Astrocyte of the spinal cord (primary cell): Measurements from ENCODE around the gene ERP27.

Experiments
- DNase-seq: peaks from one replicate; pipeline ENCODE4 v3.0.0; 2011; ENCODE audit warnings: low read depth, low spot score
- H3K4me3 ChIP-seq: 2 replicates; pipeline ENCODE4 v1.5.1; 2011; ENCODE audit warnings: low read depth, mild to moderate bottlenecking, low read length, moderate library complexity
- CTCF ChIP-seq: IDR thresholded peaks from 2 replicates; pipeline ENCODE4 v1.5.1; 2012; ENCODE audit warnings: low read depth, mild to moderate bottlenecking, low read length, inconsistent platforms
- in situ Hi-C: cut with HindIII; loops from 2 replicates; pipeline ENCODE4 v1.10.0; 2017; ENCODE audit warnings: low sequenced_read_pairs

ERP27 gene

DNA sequence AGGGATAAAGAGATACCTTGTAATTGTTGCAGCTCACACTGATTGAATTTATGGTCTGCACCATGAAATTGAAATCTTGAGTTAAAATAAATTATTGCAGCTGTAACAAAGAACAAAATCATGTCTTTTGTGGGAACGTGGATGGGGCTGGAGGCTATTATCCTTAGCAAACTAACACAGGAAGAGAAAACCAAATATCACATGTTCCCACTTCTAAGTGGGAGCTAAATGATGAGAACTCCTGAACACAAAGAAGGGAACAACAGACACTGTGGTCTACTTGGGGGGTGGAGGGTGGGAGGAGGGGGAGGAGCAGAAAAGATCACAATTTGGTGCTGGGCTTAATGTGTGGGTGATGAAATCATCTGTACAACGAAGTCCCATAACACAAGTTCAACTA is 22.6 kb downstream of the ERP27 start:
- H3K4me3 ChIP-seq, result no peak overlapping the region
- DNase-seq, result no peak
- TF ChIP-seq CTCF, result no peak
- in situ Hi-C loops, result no loop called here

GRCh38 chr12:14913381-14913781 is 25.0 kb downstream of the ERP27 start:
- in situ Hi-C loops, result no loop called here
- TF ChIP-seq CTCF, result no peak
- DNase-seq, result no peak
- H3K4me3 ChIP-seq, result no peak overlapping the region

GRCh38 chr12:14911131-14911530 is 27.2 kb downstream of the ERP27 start:
- no peak for TF ChIP-seq CTCF
- DNase-seq, result no peak
- in situ Hi-C loops, result no loop called here
- no peak overlapping the region for H3K4me3 ChIP-seq

DNA sequence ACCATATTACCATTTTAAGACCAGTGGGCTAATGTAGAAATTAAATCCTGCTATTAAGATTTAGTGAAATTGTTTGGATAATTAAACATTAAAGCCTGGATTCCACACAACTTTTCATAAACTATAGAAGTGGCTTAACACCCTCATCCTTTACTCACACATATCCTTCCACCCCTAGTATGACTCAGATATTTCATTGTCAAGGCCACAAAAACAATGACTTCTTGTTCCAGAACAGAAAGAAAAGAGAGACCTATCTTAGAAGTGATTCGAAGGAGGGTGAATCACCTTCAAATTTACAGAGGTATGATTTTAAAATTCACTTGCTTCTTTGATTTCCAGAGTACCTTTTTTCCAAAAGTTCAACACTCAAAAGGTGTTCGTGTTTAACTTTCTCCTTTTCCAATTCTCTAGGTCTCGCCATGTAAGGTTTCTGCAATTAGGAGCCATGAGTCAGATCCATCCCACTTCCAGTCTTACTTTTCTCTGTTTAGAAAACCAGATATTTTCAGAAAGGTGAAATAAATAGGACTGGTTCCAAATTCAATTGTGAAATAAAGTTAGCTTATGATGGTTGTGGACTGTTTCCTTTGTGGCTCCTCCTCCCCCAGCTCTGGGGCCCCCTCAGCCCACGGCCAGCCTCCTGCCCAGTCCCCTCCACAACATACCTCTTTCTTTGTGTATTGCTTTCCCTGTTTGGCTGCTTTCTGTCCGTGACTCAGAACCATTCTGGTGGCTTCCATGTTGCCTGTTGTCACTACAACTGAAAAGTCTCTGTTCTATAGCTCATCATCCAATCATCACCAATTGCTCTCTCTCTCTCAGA is 28.0 kb downstream of the ERP27 start:
- TF ChIP-seq CTCF, result no peak
- DNase-seq, result peak; percentile 65
- in situ Hi-C loops, result no loop called here
- no peak overlapping the region for H3K4me3 ChIP-seq

DNA sequence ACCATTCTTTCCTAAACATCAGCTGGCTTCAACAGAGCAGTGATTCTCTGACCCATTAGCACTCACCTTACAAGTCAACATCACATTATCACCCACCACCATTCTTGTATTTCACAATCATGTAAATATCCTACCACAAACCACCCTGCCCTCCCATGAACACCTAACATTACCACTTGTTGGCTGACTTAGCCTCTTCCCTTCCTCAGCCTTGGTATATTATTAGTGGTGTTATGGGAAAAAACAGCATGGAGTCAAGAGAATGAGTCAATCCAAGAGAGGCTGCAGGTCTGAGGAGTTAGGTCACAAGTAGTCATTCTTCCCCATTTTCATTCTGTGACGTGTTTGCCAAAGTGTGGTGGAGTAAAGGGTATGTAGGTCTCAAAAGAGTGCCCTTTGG is 30.4 kb downstream of the ERP27 start:
- no peak for TF ChIP-seq CTCF
- H3K4me3 ChIP-seq, result no peak overlapping the region
- DNase-seq, result peak; percentile 18
- in situ Hi-C loops, result no loop called here

DNA sequence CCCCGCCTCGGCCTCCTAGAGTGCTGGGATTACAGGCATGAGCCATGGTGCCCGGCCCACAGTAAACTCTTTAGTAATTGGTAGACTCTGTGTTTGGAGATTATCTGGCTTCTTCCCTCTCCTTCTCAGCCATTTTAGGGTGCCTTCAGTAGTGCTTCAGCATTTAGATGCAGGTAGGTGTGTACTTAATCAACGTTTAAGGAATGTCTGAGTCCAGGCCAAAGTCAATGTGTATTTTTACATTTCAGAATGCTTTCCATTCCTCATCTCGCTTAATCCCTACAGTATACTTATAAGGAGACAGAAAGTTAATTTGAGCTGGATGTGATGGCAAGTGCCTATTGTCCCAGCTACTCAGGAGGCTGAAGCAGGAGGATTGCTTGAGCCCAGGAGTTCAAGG is 32.2 kb downstream of the ERP27 start:
- no peak for TF ChIP-seq CTCF
- no peak for DNase-seq
- in situ Hi-C loops, result no loop called here
- H3K4me3 ChIP-seq, result no peak overlapping the region
